Activated naive CD4-positive, alpha-beta T cell treated with anti-CD3 and anti-CD28 coated beads, Interleukin-2, amount 50 U/mL, for 24 hours (primary cell): ENCODE data around the gene BLOC1S3.
"Not testable (repeated sequence)": the region's sequence is repeated elsewhere in the genome, so short reads cannot be mapped to it uniquely, and the experiment has no call there.

Source experiments
- H3K27ac Mint-ChIP-seq: one replicate; pipeline ENCODE4 v1.8.0; 2021; ENCODE audit warnings: mild to moderate bottlenecking, mixed read lengths
- H3K27me3 Mint-ChIP-seq: one replicate; pipeline ENCODE4 v1.8.0; 2021; ENCODE audit warnings: mixed read lengths
- H3K36me3 Mint-ChIP-seq: one replicate; pipeline ENCODE4 v1.8.0; 2021; ENCODE audit warnings: mixed read lengths
- H3K4me1 Mint-ChIP-seq: one replicate; pipeline ENCODE4 v1.8.0; 2021; ENCODE audit warnings: mixed read lengths
- H3K4me3 Mint-ChIP-seq: one replicate; pipeline ENCODE4 v1.8.0; 2021; ENCODE audit warnings: mild to moderate bottlenecking, mixed read lengths
- H3K9me3 Mint-ChIP-seq: one replicate; pipeline ENCODE4 v1.8.0; 2021; ENCODE audit warnings: mixed read lengths

Gene BLOC1S3

DNA sequence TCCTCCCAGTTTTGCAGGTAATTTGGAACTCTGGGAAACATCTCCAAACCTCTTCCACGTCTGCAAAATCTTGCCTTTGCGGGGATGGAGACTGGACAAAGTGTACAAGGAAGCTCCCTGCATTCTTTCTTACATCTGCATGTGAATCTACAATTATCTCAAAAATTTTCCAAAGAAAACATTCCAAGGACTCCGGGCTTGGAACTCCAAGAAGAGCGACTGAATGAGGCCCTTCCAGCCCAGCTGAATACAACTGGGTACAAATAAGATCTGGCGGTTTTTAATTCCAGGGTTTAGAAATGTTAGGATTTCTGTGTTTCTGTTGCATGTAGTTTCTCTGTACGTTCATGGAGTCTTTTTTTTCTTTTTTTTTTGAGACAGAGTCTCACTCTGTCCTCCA, 38.1 kb downstream of the BLOC1S3 start:
- Mint-ChIP-seq H3K36me3 (no peaks in the 10 kb centered on the region), H3K4me1 (no peaks in the 10 kb centered on the region), H3K27ac (no peak overlapping the region), H3K4me3 (no peak overlapping the region), H3K9me3 (no peaks in the 10 kb centered on the region), H3K27me3 (peaks cover 27% of the 10 kb centered on the region)

DNA sequence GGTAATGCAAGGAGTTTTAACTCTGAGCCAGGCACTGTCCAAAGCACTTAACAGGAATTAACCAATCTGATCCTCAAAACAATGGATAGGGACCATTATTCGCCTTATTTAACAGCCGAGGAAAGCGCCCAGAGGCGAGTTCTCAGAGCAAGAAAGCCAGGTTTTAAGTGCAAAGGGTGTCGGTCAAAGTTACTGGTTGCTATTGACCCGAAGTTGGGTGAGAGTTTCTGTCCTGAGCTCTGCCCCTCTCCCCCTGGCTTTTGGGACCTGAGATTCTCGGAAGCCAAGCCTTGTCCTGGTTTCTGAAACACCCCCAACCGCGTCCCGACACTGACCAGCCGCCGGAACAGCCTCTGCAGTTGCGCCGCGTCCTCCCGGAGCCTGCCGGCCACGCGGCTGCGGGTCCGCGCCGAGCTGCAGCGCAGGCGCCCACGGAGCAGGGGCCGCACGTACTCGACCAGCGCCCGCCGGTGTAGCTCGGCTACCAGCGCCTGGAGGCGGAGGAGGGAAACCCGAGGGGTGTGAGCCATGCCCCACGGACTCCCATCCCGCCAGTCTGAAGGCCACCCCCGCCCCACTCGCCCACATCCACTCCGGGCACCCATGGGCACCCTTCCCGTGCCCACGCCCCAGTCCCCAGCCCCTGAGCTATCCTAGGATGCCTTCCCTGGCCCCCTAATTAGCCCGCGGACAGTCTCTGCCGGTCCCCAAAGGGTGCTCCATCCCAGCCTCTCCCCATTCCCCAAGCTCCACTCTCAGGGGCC, 38.8 kb downstream of the BLOC1S3 start:
- no peak overlapping the region for H3K4me3 Mint-ChIP-seq
- H3K27me3 Mint-ChIP-seq: peaks cover 29% of the 10 kb centered on the region
- no peaks in the 10 kb centered on the region for H3K36me3 Mint-ChIP-seq

DNA sequence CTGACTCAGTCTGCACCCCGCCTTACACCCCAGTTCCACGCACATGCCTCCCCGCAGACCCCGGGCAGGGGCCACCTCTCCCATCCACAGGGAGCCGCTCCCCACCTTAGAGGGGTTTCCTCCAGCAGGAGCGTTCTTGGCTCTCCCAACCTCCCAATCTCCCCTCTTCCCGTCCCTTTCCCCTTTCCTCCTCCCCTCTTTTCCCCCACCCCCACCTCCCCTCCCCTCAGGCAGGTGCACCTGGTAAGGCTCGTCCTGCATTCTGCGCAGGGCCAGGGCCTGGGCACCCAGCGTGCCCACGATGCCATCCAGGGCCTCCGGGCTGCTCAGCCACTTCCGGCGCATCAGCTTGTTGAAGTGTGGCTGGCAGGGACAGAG, 39.4 kb downstream of the BLOC1S3 start:
- Mint-ChIP-seq H3K4me1 (no peaks in the 10 kb centered on the region), H3K9me3 (no peaks in the 10 kb centered on the region), H3K27ac (no peak overlapping the region), H3K4me3 (no peak overlapping the region), H3K36me3 (no peaks in the 10 kb centered on the region), H3K27me3 (peaks cover 30% of the 10 kb centered on the region)

More for the DNA sequence above, 38.8 kb downstream of the BLOC1S3 start:
- Mint-ChIP-seq H3K4me1 (no peaks in the 10 kb centered on the region), H3K27ac (no peak overlapping the region), H3K9me3 (no peaks in the 10 kb centered on the region)

DNA sequence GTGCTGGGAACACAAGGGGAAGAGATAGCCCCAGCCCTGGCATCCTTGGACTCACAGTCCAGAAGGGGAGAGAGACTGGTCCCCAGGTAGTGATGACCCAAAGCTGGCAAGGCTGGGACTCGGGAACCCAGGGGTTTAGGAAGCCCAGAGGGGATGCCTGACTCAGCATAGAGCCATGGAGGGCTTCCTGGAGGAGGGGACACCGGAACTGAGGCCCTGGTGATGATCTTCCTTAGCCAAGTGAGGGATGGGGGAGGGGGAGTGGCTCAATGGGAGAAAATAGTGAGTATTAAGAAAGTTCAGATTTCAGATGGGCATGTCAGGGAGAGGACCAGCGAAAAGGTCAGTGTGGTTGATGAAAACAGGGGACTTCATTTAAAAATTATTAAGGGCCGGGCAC, 39.8 kb downstream of the BLOC1S3 start:
- Mint-ChIP-seq H3K36me3 (no peaks in the 10 kb centered on the region), H3K4me3 (no peak overlapping the region), H3K27me3 (peaks cover 30% of the 10 kb centered on the region), H3K27ac (no peak overlapping the region), H3K4me1 (no peaks in the 10 kb centered on the region), H3K9me3 (no peaks in the 10 kb centered on the region)

DNA sequence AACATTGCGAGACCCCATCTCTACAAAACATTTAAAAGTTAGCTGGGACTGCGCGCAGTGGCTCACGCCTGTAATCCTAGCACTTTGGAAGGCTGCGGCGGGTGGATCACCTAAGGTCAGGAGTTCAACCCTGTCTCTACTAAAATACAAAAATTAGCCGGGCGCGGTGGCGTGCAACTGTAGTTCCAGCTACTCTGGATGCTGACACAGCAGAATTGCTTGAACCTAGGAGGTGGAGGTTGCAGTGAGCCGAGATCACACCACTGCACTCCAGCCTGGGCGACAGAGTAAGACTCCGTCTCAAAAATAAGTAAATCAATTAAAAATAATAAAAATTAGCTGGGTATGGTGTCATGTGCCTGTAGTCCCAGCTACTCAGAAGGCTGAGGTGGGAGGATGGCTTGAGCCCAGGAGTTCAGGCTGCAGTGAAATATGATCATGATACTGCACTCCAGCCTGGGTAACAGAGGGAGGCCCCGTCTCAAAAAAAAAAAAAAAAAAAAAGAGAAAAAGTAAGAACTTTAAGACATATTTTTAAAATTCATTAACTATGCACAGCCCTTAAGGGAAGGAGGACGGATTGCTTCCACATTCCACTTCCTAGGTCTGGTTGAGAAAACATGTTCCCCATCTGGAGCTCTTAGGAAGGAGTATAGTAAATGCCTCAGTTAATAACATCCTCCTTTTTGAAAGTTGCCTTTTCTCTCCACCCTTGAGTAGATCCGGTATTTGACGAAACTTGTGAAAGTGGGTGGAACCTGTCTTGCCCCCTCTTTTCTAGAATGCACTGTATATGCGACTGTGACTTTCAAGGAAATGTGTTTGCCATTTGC, 40.5 kb downstream of the BLOC1S3 start:
- H3K4me3 Mint-ChIP-seq: no peak overlapping the region
- no peaks in the 10 kb centered on the region for H3K4me1 Mint-ChIP-seq
- no peak overlapping the region for H3K27ac Mint-ChIP-seq
- no peaks in the 10 kb centered on the region for H3K36me3 Mint-ChIP-seq
- no peaks in the 10 kb centered on the region for H3K9me3 Mint-ChIP-seq
- H3K27me3 Mint-ChIP-seq: peaks cover 32% of the 10 kb centered on the region

DNA sequence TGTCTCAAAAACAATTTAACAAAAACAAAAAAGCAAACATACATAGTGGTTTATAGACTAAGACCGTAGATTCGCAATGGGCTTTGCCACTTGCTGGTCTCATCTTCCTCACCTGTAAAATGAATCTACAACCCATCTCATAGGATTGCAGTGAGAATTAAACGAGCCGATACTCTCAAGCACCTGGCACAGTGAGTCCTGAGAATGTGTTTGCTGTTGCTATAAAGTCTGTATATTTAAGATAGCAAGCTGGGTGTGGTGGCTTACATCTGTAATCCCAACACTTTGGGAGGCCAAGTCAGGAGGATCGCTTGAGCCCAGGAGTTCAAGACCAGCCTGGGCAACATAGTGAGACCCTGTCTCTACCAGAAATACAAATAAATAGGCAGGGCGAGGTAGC, 44.1 kb downstream of the BLOC1S3 start:
- Mint-ChIP-seq H3K27me3 (peaks cover 22% of the 10 kb centered on the region), H3K9me3 (no peaks in the 10 kb centered on the region), H3K27ac (no peak overlapping the region), H3K4me3 (no peak overlapping the region), H3K4me1 (no peaks in the 10 kb centered on the region), H3K36me3 (no peaks in the 10 kb centered on the region)

DNA sequence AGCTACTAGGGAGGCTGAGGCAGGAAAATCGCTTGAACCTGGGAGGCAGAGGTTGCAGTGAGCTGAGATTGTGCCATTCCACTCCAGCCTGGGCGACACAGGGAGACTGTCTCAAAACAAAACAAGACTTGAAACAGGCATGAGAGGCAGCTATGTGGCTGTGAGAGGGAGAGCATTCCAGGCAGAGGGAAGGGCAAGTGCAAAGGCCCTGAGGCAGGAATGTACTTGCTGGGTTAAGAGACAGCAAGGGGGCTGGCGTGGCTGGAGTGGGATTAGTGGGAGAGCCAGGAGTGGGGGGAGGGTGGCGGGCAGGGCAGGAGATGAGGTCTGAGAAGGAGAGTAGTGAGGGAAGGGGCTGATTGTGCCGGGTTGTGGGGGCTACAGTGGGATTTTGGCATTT, 45.3 kb downstream of the BLOC1S3 start:
- no peaks in the 10 kb centered on the region for H3K36me3 Mint-ChIP-seq
- H3K27ac Mint-ChIP-seq: no peak overlapping the region
- H3K27me3 Mint-ChIP-seq: peaks cover 16% of the 10 kb centered on the region
- H3K9me3 Mint-ChIP-seq: no peaks in the 10 kb centered on the region
- no peaks in the 10 kb centered on the region for H3K4me1 Mint-ChIP-seq
- no peak overlapping the region for H3K4me3 Mint-ChIP-seq

DNA sequence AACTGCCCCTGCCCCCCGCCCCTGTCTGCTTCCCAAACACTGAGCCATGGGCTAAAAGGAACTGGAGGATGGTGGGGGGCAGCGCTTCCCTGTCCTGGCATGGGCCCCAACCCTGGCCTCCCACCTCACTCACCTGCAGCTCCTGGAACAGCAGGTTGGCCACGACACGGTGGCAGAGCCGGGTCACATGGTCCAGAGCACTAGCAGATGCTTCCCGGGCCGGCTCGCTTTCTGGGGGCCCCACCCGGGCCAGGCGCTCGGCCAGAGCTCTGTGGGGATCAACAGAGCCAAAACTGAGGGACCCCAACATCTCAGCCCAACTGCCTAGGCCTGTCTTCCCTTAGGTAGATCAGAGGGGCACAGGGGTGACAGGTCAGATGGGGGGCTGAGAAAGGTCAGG, 46.1 kb downstream of the BLOC1S3 start:
- no peak overlapping the region for H3K4me3 Mint-ChIP-seq
- H3K4me1 Mint-ChIP-seq: no peaks in the 10 kb centered on the region
- H3K27ac Mint-ChIP-seq: no peak overlapping the region
- no peaks in the 10 kb centered on the region for H3K9me3 Mint-ChIP-seq
- H3K27me3 Mint-ChIP-seq: peaks cover 14% of the 10 kb centered on the region
- no peaks in the 10 kb centered on the region for H3K36me3 Mint-ChIP-seq

DNA sequence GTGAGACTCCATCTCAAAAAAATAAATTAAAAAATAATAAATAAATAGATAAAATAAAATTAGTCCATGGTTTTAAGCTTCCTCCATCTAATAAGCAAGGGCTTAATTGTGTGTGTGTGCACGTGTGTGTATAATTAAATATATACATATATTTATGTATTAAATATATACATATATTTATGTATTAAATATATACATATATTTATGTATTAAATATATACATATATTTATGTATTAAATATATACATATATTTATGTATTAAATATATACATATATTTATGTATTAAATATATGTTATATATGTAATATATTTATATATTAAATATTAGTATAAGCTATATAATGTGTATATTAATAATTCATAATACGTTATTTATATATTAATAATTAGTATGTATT, 50.5 kb downstream of the BLOC1S3 start:
- not testable (repeated sequence) for H3K9me3 Mint-ChIP-seq
- peaks cover 11% of the 10 kb centered on the region for H3K27me3 Mint-ChIP-seq

More for the DNA sequence above, 50.5 kb downstream of the BLOC1S3 start:
- not testable (repeated sequence) for H3K4me3 Mint-ChIP-seq, H3K4me1 Mint-ChIP-seq, H3K36me3 Mint-ChIP-seq, H3K27ac Mint-ChIP-seq
